ENCODE data around the gene GPR78.

GPR78 gene

DNA sequence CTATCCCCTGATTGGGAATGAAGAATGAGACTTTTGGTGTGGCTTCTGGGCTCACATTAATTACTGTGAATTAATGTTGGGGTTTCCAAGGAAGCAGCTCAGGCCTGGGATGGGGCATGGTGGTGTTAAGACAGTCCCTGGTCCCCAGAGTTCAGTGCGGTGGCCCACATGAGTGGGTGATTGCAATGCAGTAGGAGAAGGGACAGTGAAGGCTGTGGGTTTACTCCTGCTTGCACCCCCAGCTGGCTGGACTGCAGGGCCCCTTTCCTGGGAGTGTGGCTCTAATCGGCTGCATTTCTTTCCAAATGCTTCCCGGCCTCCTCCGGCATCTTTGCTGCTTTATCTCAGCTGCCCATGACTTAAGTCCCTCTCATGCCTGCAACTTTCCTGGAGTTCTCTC is 28.2 kb upstream of the GPR78 start:
- H3K79me2 ChIP-seq, result no peaks in the 10 kb centered on the region
- H3K4me2 ChIP-seq (ENCODE audit: low read length), result no peak overlapping the region
- no peak overlapping the region for H2AFZ ChIP-seq
- H3K4me1 ChIP-seq, result no peaks in the 10 kb centered on the region
- H3K27ac ChIP-seq, result no peak overlapping the region
- H3K36me3 ChIP-seq (ENCODE audit: control insufficient read depth, insufficient read depth, low read length), result no peaks in the 10 kb centered on the region
- H3K27me3 ChIP-seq (ENCODE audit: control insufficient read depth, insufficient read depth, low read length), result no peaks in the 10 kb centered on the region
- H3K4me3 ChIP-seq (ENCODE audit: low read depth, low read length), result no peak overlapping the region
- H3K9me3 ChIP-seq (ENCODE audit: control insufficient read depth, low read length), result no peaks in the 10 kb centered on the region
- TF ChIP-seq, protein P1, sequence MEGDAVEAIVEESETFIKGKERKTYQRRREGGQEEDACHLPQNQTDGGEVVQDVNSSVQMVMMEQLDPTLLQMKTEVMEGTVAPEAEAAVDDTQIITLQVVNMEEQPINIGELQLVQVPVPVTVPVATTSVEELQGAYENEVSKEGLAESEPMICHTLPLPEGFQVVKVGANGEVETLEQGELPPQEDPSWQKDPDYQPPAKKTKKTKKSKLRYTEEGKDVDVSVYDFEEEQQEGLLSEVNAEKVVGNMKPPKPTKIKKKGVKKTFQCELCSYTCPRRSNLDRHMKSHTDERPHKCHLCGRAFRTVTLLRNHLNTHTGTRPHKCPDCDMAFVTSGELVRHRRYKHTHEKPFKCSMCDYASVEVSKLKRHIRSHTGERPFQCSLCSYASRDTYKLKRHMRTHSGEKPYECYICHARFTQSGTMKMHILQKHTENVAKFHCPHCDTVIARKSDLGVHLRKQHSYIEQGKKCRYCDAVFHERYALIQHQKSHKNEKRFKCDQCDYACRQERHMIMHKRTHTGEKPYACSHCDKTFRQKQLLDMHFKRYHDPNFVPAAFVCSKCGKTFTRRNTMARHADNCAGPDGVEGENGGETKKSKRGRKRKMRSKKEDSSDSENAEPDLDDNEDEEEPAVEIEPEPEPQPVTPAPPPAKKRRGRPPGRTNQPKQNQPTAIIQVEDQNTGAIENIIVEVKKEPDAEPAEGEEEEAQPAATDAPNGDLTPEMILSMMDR (IDR thresholded peaks at IDR 0.05), result no peak
- no peak overlapping the region for H3K9ac ChIP-seq

DNA sequence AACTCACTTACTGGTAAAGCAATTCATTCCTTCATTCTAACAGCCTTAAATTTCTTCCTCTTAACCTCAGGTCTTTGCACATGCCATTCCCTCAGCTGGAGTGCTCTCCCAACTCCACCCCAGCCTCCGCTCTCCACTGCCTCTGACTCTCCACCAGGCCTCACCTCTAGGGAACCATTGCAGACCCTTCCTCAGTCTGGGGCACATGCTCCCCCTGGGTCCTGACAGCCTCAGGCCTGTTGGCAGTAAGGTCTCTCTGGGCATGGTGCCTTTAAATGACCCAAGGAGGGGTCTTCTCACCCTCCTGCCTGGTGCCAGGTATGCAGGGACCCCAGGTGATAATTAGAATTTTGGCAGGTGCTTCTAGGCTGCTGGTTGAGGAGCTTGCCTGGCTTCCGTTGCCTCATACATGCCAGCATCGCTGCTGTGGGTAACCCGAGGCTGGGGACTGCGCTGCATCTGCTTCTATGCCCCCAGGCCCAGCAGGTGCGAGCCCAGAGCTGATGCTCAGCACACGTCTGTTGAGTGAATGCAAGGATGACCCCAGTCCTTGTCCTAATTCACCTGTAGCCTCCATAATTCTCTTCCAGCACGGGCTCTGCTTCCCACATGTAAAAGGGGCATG is 27.5 kb upstream of the GPR78 start:
- TF ChIP-seq, protein P1 (IDR thresholded peaks at IDR 0.05), result no peak
- H3K4me1 ChIP-seq, result no peaks in the 10 kb centered on the region
- H3K4me2 ChIP-seq (ENCODE audit: low read length), result no peak overlapping the region
- H3K79me2 ChIP-seq, result no peaks in the 10 kb centered on the region
- H3K27ac ChIP-seq, result no peak overlapping the region
- H3K4me3 ChIP-seq (ENCODE audit: low read depth, low read length), result no peak overlapping the region
- H3K9ac ChIP-seq, result no peak overlapping the region
- no peak overlapping the region for H2AFZ ChIP-seq
- H3K9me3 ChIP-seq (ENCODE audit: control insufficient read depth, low read length), result no peaks in the 10 kb centered on the region
- no peaks in the 10 kb centered on the region for H3K36me3 ChIP-seq (ENCODE audit: control insufficient read depth, insufficient read depth, low read length)
- H3K27me3 ChIP-seq (ENCODE audit: control insufficient read depth, insufficient read depth, low read length), result no peaks in the 10 kb centered on the region

DNA sequence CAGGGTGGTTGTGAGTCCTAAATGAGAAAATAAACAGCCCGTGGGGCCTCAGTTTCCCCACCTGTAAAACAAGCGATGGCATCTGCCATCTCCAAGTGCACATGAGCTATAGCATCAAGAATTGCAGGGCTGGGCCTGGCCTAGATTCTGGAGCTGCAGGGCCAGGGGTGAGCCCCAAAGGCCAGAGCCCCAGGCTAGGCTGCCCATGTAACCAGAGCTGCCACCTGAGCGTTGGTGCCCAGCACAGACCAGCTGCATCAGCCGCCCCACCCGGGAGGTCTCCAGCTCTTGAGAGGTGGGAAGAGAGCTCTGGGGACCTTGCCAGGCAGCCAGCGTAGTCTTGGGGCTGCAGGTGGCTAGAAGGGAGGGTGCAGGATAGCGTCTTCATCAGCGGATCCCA is 27.0 kb upstream of the GPR78 start:
- Histone ChIP-seq H3K9ac (no peak overlapping the region), H3K4me3 (ENCODE audit: low read depth, low read length) (no peak overlapping the region), H2AFZ (no peak overlapping the region), H3K27ac (no peak overlapping the region), H3K4me2 (ENCODE audit: low read length) (no peak overlapping the region), H3K79me2 (no peaks in the 10 kb centered on the region), H3K27me3 (ENCODE audit: control insufficient read depth, insufficient read depth, low read length) (no peaks in the 10 kb centered on the region), H3K4me1 (no peaks in the 10 kb centered on the region), H3K36me3 (ENCODE audit: control insufficient read depth, insufficient read depth, low read length) (no peaks in the 10 kb centered on the region), H3K9me3 (ENCODE audit: control insufficient read depth, low read length) (no peaks in the 10 kb centered on the region)
- TF ChIP-seq, protein P1 (IDR thresholded peaks at IDR 0.05), result no peak

DNA sequence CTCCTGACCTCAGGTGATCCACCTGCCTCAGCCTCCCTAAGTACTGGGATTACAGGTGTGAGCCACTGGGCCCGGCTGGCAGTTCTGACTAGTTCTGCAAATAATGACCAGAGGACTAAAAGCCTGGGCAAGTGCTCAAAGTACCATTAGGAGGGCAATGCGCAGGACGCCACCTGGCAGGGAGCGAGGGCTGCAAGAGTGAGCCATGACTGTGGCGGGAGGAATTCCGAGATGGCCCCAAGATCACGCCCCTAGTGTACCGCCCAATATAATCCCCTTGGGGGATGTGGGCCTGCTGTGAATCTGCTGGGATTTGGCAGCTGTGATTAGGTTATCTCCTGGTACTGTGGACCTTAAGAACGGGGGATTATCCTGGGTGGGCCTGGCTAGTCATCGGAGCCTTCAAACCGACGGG is 26.2 kb upstream of the GPR78 start:
- H3K79me2 ChIP-seq, result no peaks in the 10 kb centered on the region
- H3K36me3 ChIP-seq (ENCODE audit: control insufficient read depth, insufficient read depth, low read length), result no peaks in the 10 kb centered on the region
- H3K4me2 ChIP-seq (ENCODE audit: low read length), result no peak overlapping the region
- H3K9ac ChIP-seq, result no peak overlapping the region
- no peaks in the 10 kb centered on the region for H3K9me3 ChIP-seq (ENCODE audit: control insufficient read depth, low read length)
- no peak overlapping the region for H3K27ac ChIP-seq
- TF ChIP-seq, protein P1 (IDR thresholded peaks at IDR 0.05), result no peak
- H3K4me1 ChIP-seq, result no peaks in the 10 kb centered on the region
- no peak overlapping the region for H3K4me3 ChIP-seq (ENCODE audit: low read depth, low read length)
- H3K27me3 ChIP-seq (ENCODE audit: control insufficient read depth, insufficient read depth, low read length), result no peaks in the 10 kb centered on the region
- no peak overlapping the region for H2AFZ ChIP-seq

DNA sequence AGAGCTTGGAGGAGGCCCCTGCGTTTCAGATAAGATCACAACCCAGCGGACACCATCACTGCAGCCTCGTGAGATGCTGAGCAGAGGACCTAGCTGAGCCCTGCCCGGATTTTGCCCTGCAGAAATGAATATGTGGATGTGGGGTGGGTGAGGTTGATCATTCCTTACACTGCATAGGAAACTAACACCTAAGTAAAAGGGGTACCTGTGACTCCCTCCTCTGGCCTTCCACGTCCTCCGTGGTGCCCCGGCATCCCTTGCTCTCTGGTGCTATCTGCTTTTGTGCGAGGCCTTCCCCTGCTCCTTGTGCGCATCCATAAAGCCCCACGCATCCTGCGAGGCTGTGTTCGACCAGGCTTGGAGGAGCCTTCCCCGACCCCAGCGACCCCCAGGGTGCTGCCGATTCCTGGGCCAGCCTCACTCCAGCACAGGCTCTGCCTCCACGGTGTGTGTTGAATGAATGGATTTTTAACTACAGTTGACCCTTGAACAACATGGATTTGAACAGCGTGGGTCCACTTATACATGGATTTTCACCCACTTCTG is 25.6 kb upstream of the GPR78 start:
- TF ChIP-seq, protein P1 (IDR thresholded peaks at IDR 0.05), result no peak
- Histone ChIP-seq H3K27ac (no peak overlapping the region), H3K27me3 (ENCODE audit: control insufficient read depth, insufficient read depth, low read length) (no peaks in the 10 kb centered on the region), H3K9ac (no peak overlapping the region), H3K79me2 (no peaks in the 10 kb centered on the region), H3K4me1 (no peaks in the 10 kb centered on the region), H3K4me3 (ENCODE audit: low read depth, low read length) (no peak overlapping the region), H2AFZ (no peak overlapping the region), H3K4me2 (ENCODE audit: low read length) (no peak overlapping the region), H3K36me3 (ENCODE audit: control insufficient read depth, insufficient read depth, low read length) (no peaks in the 10 kb centered on the region), H3K9me3 (ENCODE audit: control insufficient read depth, low read length) (no peaks in the 10 kb centered on the region)
